ENCODE results near the gene HECTD4. TPM values are rescaled to one million over a fixed set of nuclear protein-coding genes. Genes with fewer than 3 reads are reported as not detected.

Gene HECTD4
- total and polyA plus RNA-seq, 9 of the 15 experiments (the other 6 are each of a cell fraction or from before 2014, with no cell fraction given): 3.5 to 33.3 (median 13.5) TPM

DNA sequence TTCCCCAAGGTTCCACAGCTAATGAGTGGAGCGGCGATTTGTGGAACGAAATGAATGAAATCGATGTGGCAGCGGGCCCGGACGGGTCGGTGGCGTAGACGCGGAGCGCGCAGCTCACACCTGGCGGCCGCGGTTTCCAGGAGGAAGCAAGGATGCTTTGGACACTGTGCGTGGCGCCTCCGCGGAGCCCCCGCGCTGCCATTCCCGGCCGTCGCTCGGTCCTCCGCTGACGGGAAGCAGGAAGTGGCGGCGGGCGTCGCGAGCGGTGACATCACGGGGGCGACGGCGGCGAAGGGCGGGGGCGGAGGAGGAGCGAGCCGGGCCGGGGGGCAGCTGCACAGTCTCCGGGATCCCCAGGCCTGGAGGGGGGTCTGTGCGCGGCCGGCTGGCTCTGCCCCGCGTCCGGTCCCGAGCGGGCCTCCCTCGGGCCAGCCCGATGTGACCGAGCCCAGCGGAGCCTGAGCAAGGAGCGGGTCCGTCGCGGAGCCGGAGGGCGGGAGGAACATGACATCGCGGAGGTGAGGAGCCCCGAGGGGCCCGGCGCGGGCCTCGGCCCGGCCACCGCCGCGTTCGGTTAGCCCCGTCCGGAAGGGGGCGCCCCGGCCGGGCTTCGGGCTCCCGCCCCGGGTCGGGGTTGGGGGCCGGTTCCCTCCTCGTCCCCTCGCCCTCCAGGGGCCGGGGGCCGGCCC lies 36.5 kb upstream of the HECTD4 start, which contains the start of gene PTPN11 (continued):
- TF ChIP-seq, protein P1, sequence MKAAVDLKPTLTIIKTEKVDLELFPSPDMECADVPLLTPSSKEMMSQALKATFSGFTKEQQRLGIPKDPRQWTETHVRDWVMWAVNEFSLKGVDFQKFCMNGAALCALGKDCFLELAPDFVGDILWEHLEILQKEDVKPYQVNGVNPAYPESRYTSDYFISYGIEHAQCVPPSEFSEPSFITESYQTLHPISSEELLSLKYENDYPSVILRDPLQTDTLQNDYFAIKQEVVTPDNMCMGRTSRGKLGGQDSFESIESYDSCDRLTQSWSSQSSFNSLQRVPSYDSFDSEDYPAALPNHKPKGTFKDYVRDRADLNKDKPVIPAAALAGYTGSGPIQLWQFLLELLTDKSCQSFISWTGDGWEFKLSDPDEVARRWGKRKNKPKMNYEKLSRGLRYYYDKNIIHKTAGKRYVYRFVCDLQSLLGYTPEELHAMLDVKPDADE (conservative IDR thresholded peaks at IDR 0.05; ENCODE audit: control insufficient read depth, low read depth, low read length): peak; percentile 88
- TF ChIP-seq TEAD4 (IDR thresholded peaks at IDR 0.05; ENCODE audit: low read length) (no peak), TEAD4 (CRISPR knock-in tag; IDR thresholded peaks at IDR 0.05; ENCODE audit: borderline replicate concordance) (no peak), RBFOX2 (IDR thresholded peaks at IDR 0.05; ENCODE audit: low read depth, low read length) (peak; percentile 97), ZNF217 (CRISPR knock-in tag; IDR thresholded peaks at IDR 0.05) (no peak), PHB (CRISPR knock-in tag; IDR thresholded peaks at IDR 0.05) (no peak), NBN (IDR thresholded peaks at IDR 0.05; ENCODE audit: low read depth) (peak; percentile 31; the same call in 1 of the 2 replicates), HMGN3 (IDR thresholded peaks at IDR 0.05; ENCODE audit: borderline replicate concordance, extremely low read depth, insufficient read length, low read depth, low read length) (peak; percentile 60), ZNF224 (CRISPR knock-in tag; IDR thresholded peaks at IDR 0.05) (peak; percentile 48; the same call in 1 of the 2 replicates), HDAC8 (tag; IDR thresholded peaks at IDR 0.05) (no peak), ESRRA (IDR thresholded peaks at IDR 0.05; ENCODE audit: borderline replicate concordance, low read depth) (peak; percentile 49), NFE2 (IDR thresholded peaks at IDR 0.05; ENCODE audit: low read depth) (0 out of 2 replicates have a peak, but pooled peaks have one; percentile 2), SMAD4 (CRISPR knock-in tag; conservative IDR thresholded peaks at IDR 0.05) (peak; percentile 62; the same call in 1 of the 2 replicates), ILF3 (IDR thresholded peaks at IDR 0.05; ENCODE audit: borderline replicate concordance) (peak; percentile 77; the same call in 1 of the 2 replicates), POLR2B (IDR thresholded peaks at IDR 0.05; ENCODE audit: low read depth, partially characterized antibody) (peak; percentile 93)
- TF ChIP-seq, protein P2, sequence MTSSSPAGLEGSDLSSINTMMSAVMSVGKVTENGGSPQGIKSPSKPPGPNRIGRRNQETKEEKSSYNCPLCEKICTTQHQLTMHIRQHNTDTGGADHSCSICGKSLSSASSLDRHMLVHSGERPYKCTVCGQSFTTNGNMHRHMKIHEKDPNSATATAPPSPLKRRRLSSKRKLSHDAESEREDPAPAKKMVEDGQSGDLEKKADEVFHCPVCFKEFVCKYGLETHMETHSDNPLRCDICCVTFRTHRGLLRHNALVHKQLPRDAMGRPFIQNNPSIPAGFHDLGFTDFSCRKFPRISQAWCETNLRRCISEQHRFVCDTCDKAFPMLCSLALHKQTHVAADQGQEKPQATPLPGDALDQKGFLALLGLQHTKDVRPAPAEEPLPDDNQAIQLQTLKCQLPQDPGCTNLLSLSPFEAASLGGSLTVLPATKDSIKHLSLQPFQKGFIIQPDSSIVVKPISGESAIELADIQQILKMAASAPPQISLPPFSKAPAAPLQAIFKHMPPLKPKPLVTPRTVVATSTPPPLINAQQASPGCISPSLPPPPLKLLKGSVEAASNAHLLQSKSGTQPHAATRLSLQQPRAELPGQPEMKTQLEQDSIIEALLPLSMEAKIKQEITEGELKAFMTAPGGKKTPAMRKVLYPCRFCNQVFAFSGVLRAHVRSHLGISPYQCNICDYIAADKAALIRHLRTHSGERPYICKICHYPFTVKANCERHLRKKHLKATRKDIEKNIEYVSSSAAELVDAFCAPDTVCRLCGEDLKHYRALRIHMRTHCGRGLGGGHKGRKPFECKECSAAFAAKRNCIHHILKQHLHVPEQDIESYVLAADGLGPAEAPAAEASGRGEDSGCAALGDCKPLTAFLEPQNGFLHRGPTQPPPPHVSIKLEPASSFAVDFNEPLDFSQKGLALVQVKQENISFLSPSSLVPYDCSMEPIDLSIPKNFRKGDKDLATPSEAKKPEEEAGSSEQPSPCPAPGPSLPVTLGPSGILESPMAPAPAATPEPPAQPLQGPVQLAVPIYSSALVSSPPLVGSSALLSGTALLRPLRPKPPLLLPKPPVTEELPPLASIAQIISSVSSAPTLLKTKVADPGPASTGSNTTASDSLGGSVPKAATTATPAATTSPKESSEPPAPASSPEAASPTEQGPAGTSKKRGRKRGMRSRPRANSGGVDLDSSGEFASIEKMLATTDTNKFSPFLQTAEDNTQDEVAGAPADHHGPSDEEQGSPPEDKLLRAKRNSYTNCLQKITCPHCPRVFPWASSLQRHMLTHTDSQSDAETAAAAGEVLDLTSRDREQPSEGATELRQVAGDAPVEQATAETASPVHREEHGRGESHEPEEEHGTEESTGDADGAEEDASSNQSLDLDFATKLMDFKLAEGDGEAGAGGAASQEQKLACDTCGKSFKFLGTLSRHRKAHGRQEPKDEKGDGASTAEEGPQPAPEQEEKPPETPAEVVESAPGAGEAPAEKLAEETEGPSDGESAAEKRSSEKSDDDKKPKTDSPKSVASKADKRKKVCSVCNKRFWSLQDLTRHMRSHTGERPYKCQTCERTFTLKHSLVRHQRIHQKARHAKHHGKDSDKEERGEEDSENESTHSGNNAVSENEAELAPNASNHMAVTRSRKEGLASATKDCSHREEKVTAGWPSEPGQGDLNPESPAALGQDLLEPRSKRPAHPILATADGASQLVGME (CRISPR knock-in tag; IDR thresholded peaks at IDR 0.05): no peak
- TF ChIP-seq, protein P3, sequence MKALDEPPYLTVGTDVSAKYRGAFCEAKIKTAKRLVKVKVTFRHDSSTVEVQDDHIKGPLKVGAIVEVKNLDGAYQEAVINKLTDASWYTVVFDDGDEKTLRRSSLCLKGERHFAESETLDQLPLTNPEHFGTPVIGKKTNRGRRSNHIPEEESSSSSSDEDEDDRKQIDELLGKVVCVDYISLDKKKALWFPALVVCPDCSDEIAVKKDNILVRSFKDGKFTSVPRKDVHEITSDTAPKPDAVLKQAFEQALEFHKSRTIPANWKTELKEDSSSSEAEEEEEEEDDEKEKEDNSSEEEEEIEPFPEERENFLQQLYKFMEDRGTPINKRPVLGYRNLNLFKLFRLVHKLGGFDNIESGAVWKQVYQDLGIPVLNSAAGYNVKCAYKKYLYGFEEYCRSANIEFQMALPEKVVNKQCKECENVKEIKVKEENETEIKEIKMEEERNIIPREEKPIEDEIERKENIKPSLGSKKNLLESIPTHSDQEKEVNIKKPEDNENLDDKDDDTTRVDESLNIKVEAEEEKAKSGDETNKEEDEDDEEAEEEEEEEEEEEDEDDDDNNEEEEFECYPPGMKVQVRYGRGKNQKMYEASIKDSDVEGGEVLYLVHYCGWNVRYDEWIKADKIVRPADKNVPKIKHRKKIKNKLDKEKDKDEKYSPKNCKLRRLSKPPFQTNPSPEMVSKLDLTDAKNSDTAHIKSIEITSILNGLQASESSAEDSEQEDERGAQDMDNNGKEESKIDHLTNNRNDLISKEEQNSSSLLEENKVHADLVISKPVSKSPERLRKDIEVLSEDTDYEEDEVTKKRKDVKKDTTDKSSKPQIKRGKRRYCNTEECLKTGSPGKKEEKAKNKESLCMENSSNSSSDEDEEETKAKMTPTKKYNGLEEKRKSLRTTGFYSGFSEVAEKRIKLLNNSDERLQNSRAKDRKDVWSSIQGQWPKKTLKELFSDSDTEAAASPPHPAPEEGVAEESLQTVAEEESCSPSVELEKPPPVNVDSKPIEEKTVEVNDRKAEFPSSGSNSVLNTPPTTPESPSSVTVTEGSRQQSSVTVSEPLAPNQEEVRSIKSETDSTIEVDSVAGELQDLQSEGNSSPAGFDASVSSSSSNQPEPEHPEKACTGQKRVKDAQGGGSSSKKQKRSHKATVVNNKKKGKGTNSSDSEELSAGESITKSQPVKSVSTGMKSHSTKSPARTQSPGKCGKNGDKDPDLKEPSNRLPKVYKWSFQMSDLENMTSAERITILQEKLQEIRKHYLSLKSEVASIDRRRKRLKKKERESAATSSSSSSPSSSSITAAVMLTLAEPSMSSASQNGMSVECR (CRISPR knock-in tag; IDR thresholded peaks at IDR 0.05): peak; percentile 94

Data from K562 (cell line).